Amniotic stem cell (primary cell): Measurements from ENCODE around the gene TM4SF1.

Experiments used
- DNase-seq: peaks from one replicate; lab custom pipeline; 2025; lab: John Stamatoyannopoulos, UW

The TM4SF1 gene

GRCh38 chr3:149375501-149376196 lies 1.8 kb downstream of the TM4SF1 start:
- DNase-seq: no peak

GRCh38 chr3:149374793-149375500 lies 2.5 kb downstream of the TM4SF1 start:
- DNase-seq: no peak

GRCh38 chr3:149374391-149374790 lies 3.1 kb downstream of the TM4SF1 start:
- DNase-seq: no peak

GRCh38 chr3:149373235-149374125 lies 4.0 kb downstream of the TM4SF1 start:
- no peak for DNase-seq

GRCh38 chr3:149371723-149372114 lies 5.7 kb downstream of the TM4SF1 start:
- no peak for DNase-seq

GRCh38 chr3:149371001-149371722 lies 6.3 kb downstream of the TM4SF1 start:
- no peak for DNase-seq

- DNase-seq: no peak
Observed at GRCh38 chr3:149369991-149370866, 7.2 kb downstream of the TM4SF1 start.

- no peak for DNase-seq
Observed at GRCh38 chr3:149368674-149369497, 8.6 kb downstream of the TM4SF1 start.

GRCh38 chr3:149368201-149368673 lies 9.2 kb downstream of the TM4SF1 start:
- no peak for DNase-seq

- DNase-seq: no peak
Observed at GRCh38 chr3:149366941-149367840, 10.3 kb downstream of the TM4SF1 start.

GRCh38 chr3:149366031-149366430 lies 11.4 kb downstream of the TM4SF1 start:
- DNase-seq: no peak

GRCh38 chr3:149364624-149365023 lies 12.8 kb downstream of the TM4SF1 start:
- DNase-seq: no peak

GRCh38 chr3:149363053-149363452 lies 14.4 kb downstream of the TM4SF1 start:
- DNase-seq: no peak

GRCh38 chr3:149362366-149362765 lies 15.1 kb downstream of the TM4SF1 start:
- no peak for DNase-seq

GRCh38 chr3:149356630-149357029 lies 20.8 kb downstream of the TM4SF1 start:
- DNase-seq: no peak

GRCh38 chr3:149356044-149356592 lies 21.3 kb downstream of the TM4SF1 start:
- no peak for DNase-seq

GRCh38 chr3:149353581-149354184 lies 23.8 kb downstream of the TM4SF1 start:
- DNase-seq: no peak

GRCh38 chr3:149352556-149352955 lies 24.9 kb downstream of the TM4SF1 start:
- no peak for DNase-seq
